ENCODE data around the gene NPTX1.

GRCh38 chr17:80473701-80474100, 2.7 kb downstream of the NPTX1 start:
- TF ChIP-seq POLR2AphosphoS5 (IDR thresholded peaks at IDR 0.05; ENCODE audit: low read depth, low read length) (no peak), SIN3A (IDR thresholded peaks at IDR 0.05; ENCODE audit: borderline replicate concordance, insufficient read depth, low read length) (no peak)
